Left renal pelvis (tissue), 4 donors: ENCODE data around the gene RUFY1. TPM values are rescaled to one million over a fixed set of nuclear protein-coding genes. Genes with fewer than 3 reads are reported as not detected.
"Not testable (repeated sequence)": the region's sequence is repeated elsewhere in the genome, so short reads cannot be mapped to it uniquely, and the experiment has no call there.

Experiments
- DNase-seq, 4 donors: peaks; one replicate each; pipeline ENCODE4 v3.0.0-alpha.2; 2013; ENCODE audit warnings: low read depth in 4 of 4, low spot score in 3 of 4
- polyA plus RNA-seq, 4 donors: library from polyadenylated mRNA; unstranded; fragments of 120-200 nt; gene quantifications; one replicate each; pipeline ENCODE4 v1.2.1, GENCODE V29; 2013; ENCODE audit not compliant: insufficient read length in 4 of 4

RUFY1 gene
- polyA plus RNA-seq, 4 donors: 51.6 to 91.5 (median 83.7) TPM

GRCh38 chr5:179534431-179534830, 15.9 kb upstream of the RUFY1 start:
- no peak for DNase-seq

GRCh38 chr5:179536676-179537075, 13.7 kb upstream of the RUFY1 start:
- no peak for DNase-seq

GRCh38 chr5:179542170-179542569, 8.2 kb upstream of the RUFY1 start:
- no peak for DNase-seq

- DNase-seq: not testable (repeated sequence)
These were observed 7.1 kb upstream of the RUFY1 start for GRCh38 chr5:179543275-179543674.

- DNase-seq: no peak
These were observed 2.7 kb downstream of the RUFY1 start for GRCh38 chr5:179553006-179553405.

- DNase-seq: no peak
These were observed 3.5 kb downstream of the RUFY1 start for GRCh38 chr5:179553875-179554274.

GRCh38 chr5:179554981-179555380, 4.6 kb downstream of the RUFY1 start:
- DNase-seq: no peak

GRCh38 chr5:179558261-179558799, 8.0 kb downstream of the RUFY1 start:
- not testable (repeated sequence) for DNase-seq

- DNase-seq: peak in 2 of 4 donors; percentile 58 to 62
These were observed 8.6 kb downstream of the RUFY1 start for GRCh38 chr5:179558932-179559283.

GRCh38 chr5:179559284-179560252, 9.2 kb downstream of the RUFY1 start:
- peak; percentile 96 to 98 (median 96) for DNase-seq

GRCh38 chr5:179564526-179564925, 14.2 kb downstream of the RUFY1 start:
- no peak for DNase-seq

GRCh38 chr5:179568721-179569120, 18.4 kb downstream of the RUFY1 start:
- DNase-seq: no peak

GRCh38 chr5:179572386-179572785, 22.0 kb downstream of the RUFY1 start:
- no peak for DNase-seq

GRCh38 chr5:179577286-179577960, 27.1 kb downstream of the RUFY1 start:
- DNase-seq: no peak

GRCh38 chr5:179585941-179586401, 35.6 kb downstream of the RUFY1 start:
- DNase-seq: no peak

- no peak for DNase-seq
These were observed 37.8 kb downstream of the RUFY1 start for GRCh38 chr5:179588166-179588565.

- DNase-seq: no peak
These were observed 45.6 kb downstream of the RUFY1 start for GRCh38 chr5:179595916-179596315.

GRCh38 chr5:179596421-179596820, 46.1 kb downstream of the RUFY1 start:
- DNase-seq: no peak

GRCh38 chr5:179599100-179599499, 48.7 kb downstream of the RUFY1 start:
- no peak for DNase-seq

- no peak for DNase-seq
These were observed 49.2 kb downstream of the RUFY1 start for GRCh38 chr5:179599566-179599965.

- no peak for DNase-seq
These were observed 49.6 kb downstream of the RUFY1 start for GRCh38 chr5:179599973-179600372.
